ENCODE data around the gene PLCH1. TPM values are rescaled to one million over a fixed set of nuclear protein-coding genes. Genes with fewer than 3 reads are reported as not detected.

PLCH1 gene
- total RNA-seq, 1 experiment from 2014 or later, result 0.34 TPM

GRCh38 chr3:155648013-155648591 is 96.8 kb downstream of the PLCH1 start:
- DNase-seq, result no peak
- Histone ChIP-seq H3K4me2 (ENCODE audit: low read depth, low read length, poor library complexity, severe bottlenecking) (no peak overlapping the region), H3K9me2 (replicated peaks; ENCODE audit: insufficient read depth, low read length) (no peaks in the 10 kb centered on the region), H3K4me3 (ENCODE audit: low read length) (no peak overlapping the region), H3K27ac (ENCODE audit: low read length) (no peak overlapping the region), H3K4me1 (ENCODE audit: low read length) (no peaks in the 10 kb centered on the region), H4K20me1 (ENCODE audit: insufficient read depth, low read depth, low read length) (no peaks in the 10 kb centered on the region), H3K9me3 (ENCODE audit: low read length) (no peaks in the 10 kb centered on the region), H3K79me2 (ENCODE audit: low read length) (no peaks in the 10 kb centered on the region), H3K27me3 (ENCODE audit: low read length) (no peaks in the 10 kb centered on the region), H3K9ac (ENCODE audit: low read length) (no peak overlapping the region), H3K36me3 (ENCODE audit: insufficient read depth, low read length) (no peaks in the 10 kb centered on the region), H2AFZ (ENCODE audit: low read length) (no peak overlapping the region)

- H2AFZ ChIP-seq (ENCODE audit: low read length), result no peak overlapping the region
- no peak for DNase-seq
- H3K36me3 ChIP-seq (ENCODE audit: insufficient read depth, low read length), result no peaks in the 10 kb centered on the region
- H3K9me2 ChIP-seq (replicated peaks; ENCODE audit: insufficient read depth, low read length), result no peaks in the 10 kb centered on the region
- no peak overlapping the region for H3K4me2 ChIP-seq (ENCODE audit: low read depth, low read length, poor library complexity, severe bottlenecking)
- no peaks in the 10 kb centered on the region for H3K9me3 ChIP-seq (ENCODE audit: low read length)
- no peak overlapping the region for H3K27ac ChIP-seq (ENCODE audit: low read length)
- H3K79me2 ChIP-seq (ENCODE audit: low read length), result no peaks in the 10 kb centered on the region
- no peak overlapping the region for H3K4me3 ChIP-seq (ENCODE audit: low read length)
- no peak overlapping the region for H3K9ac ChIP-seq (ENCODE audit: low read length)
- H4K20me1 ChIP-seq (ENCODE audit: insufficient read depth, low read depth, low read length), result no peaks in the 10 kb centered on the region
- no peaks in the 10 kb centered on the region for H3K27me3 ChIP-seq (ENCODE audit: low read length)
- no peaks in the 10 kb centered on the region for H3K4me1 ChIP-seq (ENCODE audit: low read length)
These were observed 97.7 kb downstream of the PLCH1 start for GRCh38 chr3:155647206-155647605.

- DNase-seq, result no peak
- Histone ChIP-seq H3K9me3 (ENCODE audit: low read length) (no peaks in the 10 kb centered on the region), H3K79me2 (ENCODE audit: low read length) (no peaks in the 10 kb centered on the region), H3K9me2 (replicated peaks; ENCODE audit: insufficient read depth, low read length) (no peaks in the 10 kb centered on the region), H3K9ac (ENCODE audit: low read length) (no peak overlapping the region), H3K4me3 (ENCODE audit: low read length) (no peak overlapping the region), H3K27ac (ENCODE audit: low read length) (no peak overlapping the region), H4K20me1 (ENCODE audit: insufficient read depth, low read depth, low read length) (no peaks in the 10 kb centered on the region), H3K27me3 (ENCODE audit: low read length) (no peaks in the 10 kb centered on the region), H2AFZ (ENCODE audit: low read length) (no peak overlapping the region), H3K4me1 (ENCODE audit: low read length) (no peaks in the 10 kb centered on the region), H3K36me3 (ENCODE audit: insufficient read depth, low read length) (no peaks in the 10 kb centered on the region), H3K4me2 (ENCODE audit: low read depth, low read length, poor library complexity, severe bottlenecking) (no peak overlapping the region)
These were observed 98.2 kb downstream of the PLCH1 start for GRCh38 chr3:155646669-155647068.

- H3K4me3 ChIP-seq (ENCODE audit: low read length), result no peak overlapping the region
- no peak for DNase-seq
- no peaks in the 10 kb centered on the region for H3K9me3 ChIP-seq (ENCODE audit: low read length)
- no peak overlapping the region for H2AFZ ChIP-seq (ENCODE audit: low read length)
- H3K4me1 ChIP-seq (ENCODE audit: low read length), result no peaks in the 10 kb centered on the region
- H3K36me3 ChIP-seq (ENCODE audit: insufficient read depth, low read length), result no peaks in the 10 kb centered on the region
- no peaks in the 10 kb centered on the region for H4K20me1 ChIP-seq (ENCODE audit: insufficient read depth, low read depth, low read length)
- H3K79me2 ChIP-seq (ENCODE audit: low read length), result no peaks in the 10 kb centered on the region
- no peak overlapping the region for H3K27ac ChIP-seq (ENCODE audit: low read length)
- H3K9ac ChIP-seq (ENCODE audit: low read length), result no peak overlapping the region
- no peaks in the 10 kb centered on the region for H3K9me2 ChIP-seq (replicated peaks; ENCODE audit: insufficient read depth, low read length)
- no peaks in the 10 kb centered on the region for H3K27me3 ChIP-seq (ENCODE audit: low read length)
- H3K4me2 ChIP-seq (ENCODE audit: low read depth, low read length, poor library complexity, severe bottlenecking), result no peak overlapping the region
These were observed 98.7 kb downstream of the PLCH1 start for GRCh38 chr3:155646128-155646527.

- Histone ChIP-seq H2AFZ (ENCODE audit: low read length) (no peak overlapping the region), H3K9ac (ENCODE audit: low read length) (no peak overlapping the region), H3K4me2 (ENCODE audit: low read depth, low read length, poor library complexity, severe bottlenecking) (no peak overlapping the region), H3K9me2 (replicated peaks; ENCODE audit: insufficient read depth, low read length) (no peaks in the 10 kb centered on the region), H3K79me2 (ENCODE audit: low read length) (no peaks in the 10 kb centered on the region), H3K27me3 (ENCODE audit: low read length) (no peaks in the 10 kb centered on the region), H3K36me3 (ENCODE audit: insufficient read depth, low read length) (no peaks in the 10 kb centered on the region), H3K9me3 (ENCODE audit: low read length) (no peaks in the 10 kb centered on the region), H3K4me3 (ENCODE audit: low read length) (no peak overlapping the region), H3K27ac (ENCODE audit: low read length) (no peak overlapping the region), H3K4me1 (ENCODE audit: low read length) (no peaks in the 10 kb centered on the region), H4K20me1 (ENCODE audit: insufficient read depth, low read depth, low read length) (no peaks in the 10 kb centered on the region)
- DNase-seq, result no peak
These were observed 101.2 kb downstream of the PLCH1 start for GRCh38 chr3:155643581-155644165.

- Histone ChIP-seq H3K79me2 (ENCODE audit: low read length) (no peaks in the 10 kb centered on the region), H3K9me3 (ENCODE audit: low read length) (no peaks in the 10 kb centered on the region), H3K4me3 (ENCODE audit: low read length) (no peak overlapping the region), H4K20me1 (ENCODE audit: insufficient read depth, low read depth, low read length) (no peaks in the 10 kb centered on the region), H3K4me1 (ENCODE audit: low read length) (no peaks in the 10 kb centered on the region), H3K4me2 (ENCODE audit: low read depth, low read length, poor library complexity, severe bottlenecking) (no peak overlapping the region), H3K27me3 (ENCODE audit: low read length) (no peaks in the 10 kb centered on the region), H3K36me3 (ENCODE audit: insufficient read depth, low read length) (no peaks in the 10 kb centered on the region), H3K27ac (ENCODE audit: low read length) (no peak overlapping the region), H2AFZ (ENCODE audit: low read length) (no peak overlapping the region), H3K9me2 (replicated peaks; ENCODE audit: insufficient read depth, low read length) (no peaks in the 10 kb centered on the region), H3K9ac (ENCODE audit: low read length) (no peak overlapping the region)
- DNase-seq, result no peak
These were observed 102.9 kb downstream of the PLCH1 start for GRCh38 chr3:155641956-155642355.

GRCh38 chr3:155640098-155640497 is 104.8 kb downstream of the PLCH1 start:
- no peaks in the 10 kb centered on the region for H3K79me2 ChIP-seq (ENCODE audit: low read length)

GRCh38 chr3:155639462-155640055 is 105.3 kb downstream of the PLCH1 start:
- Histone ChIP-seq H3K9ac (ENCODE audit: low read length) (no peak overlapping the region), H3K9me3 (ENCODE audit: low read length) (no peaks in the 10 kb centered on the region), H3K36me3 (ENCODE audit: insufficient read depth, low read length) (no peaks in the 10 kb centered on the region), H3K27ac (ENCODE audit: low read length) (no peak overlapping the region), H3K9me2 (replicated peaks; ENCODE audit: insufficient read depth, low read length) (no peaks in the 10 kb centered on the region), H2AFZ (ENCODE audit: low read length) (no peak overlapping the region), H3K27me3 (ENCODE audit: low read length) (no peaks in the 10 kb centered on the region), H3K79me2 (ENCODE audit: low read length) (no peaks in the 10 kb centered on the region), H4K20me1 (ENCODE audit: insufficient read depth, low read depth, low read length) (no peaks in the 10 kb centered on the region), H3K4me1 (ENCODE audit: low read length) (no peaks in the 10 kb centered on the region), H3K4me3 (ENCODE audit: low read length) (no peak overlapping the region), H3K4me2 (ENCODE audit: low read depth, low read length, poor library complexity, severe bottlenecking) (no peak overlapping the region)
- no peak for DNase-seq

More at GRCh38 chr3:155640098-155640497, 104.8 kb downstream of the PLCH1 start:
- no peak overlapping the region for H3K4me3 ChIP-seq (ENCODE audit: low read length)
- no peaks in the 10 kb centered on the region for H3K9me2 ChIP-seq (replicated peaks; ENCODE audit: insufficient read depth, low read length)
- H3K27ac ChIP-seq (ENCODE audit: low read length), result no peak overlapping the region
- H3K4me1 ChIP-seq (ENCODE audit: low read length), result no peaks in the 10 kb centered on the region
- H3K4me2 ChIP-seq (ENCODE audit: low read depth, low read length, poor library complexity, severe bottlenecking), result no peak overlapping the region
- DNase-seq, result no peak
- H3K27me3 ChIP-seq (ENCODE audit: low read length), result no peaks in the 10 kb centered on the region
- H4K20me1 ChIP-seq (ENCODE audit: insufficient read depth, low read depth, low read length), result no peaks in the 10 kb centered on the region
- H3K9me3 ChIP-seq (ENCODE audit: low read length), result no peaks in the 10 kb centered on the region
- H2AFZ ChIP-seq (ENCODE audit: low read length), result no peak overlapping the region; the same call in 1 of the 2 replicates
- H3K36me3 ChIP-seq (ENCODE audit: insufficient read depth, low read length), result no peaks in the 10 kb centered on the region
- no peak overlapping the region for H3K9ac ChIP-seq (ENCODE audit: low read length)

Measured in Karpas-422 (cell line).